CD4-positive, CD25-positive, alpha-beta regulatory T cell (primary cell): Measurements from ENCODE around the gene ZNF57. TPM values are rescaled to one million over a fixed set of nuclear protein-coding genes. Genes with fewer than 3 reads are reported as not detected.
A peak's percentile ranks its signal among the peaks of the same experiment; 100 is the strongest.
"Not testable (repeated sequence)": the region's sequence is repeated elsewhere in the genome, so short reads cannot be mapped to it uniquely, and the experiment has no call there.

ENCODE experiments used
- ATAC-seq, 2 donors: fragments of 150-1000 bp; cut with Tn5 transposase; one replicate each; pipeline ENCODE4 v1.10.0; 2021; ENCODE audit warnings: low read depth in 2 of 2, moderate number of reproducible peaks in 2 of 2, moderate library complexity in 1 of 2
- DNase-seq, 3 donors: peaks; one replicate each; pipeline versions ENCODE4 v3.0.0 to v3.0.0-alpha.2; 2012 to 2022; ENCODE audit warnings: mixed read lengths in 1 of 3
- H3K27ac ChIP-seq: one replicate; pipeline ENCODE4 v1.7.0; 2013; ENCODE audit warnings: mild to moderate bottlenecking, low read length; ENCODE audit not compliant: insufficient read depth, poor library complexity, severe bottlenecking
- H3K27me3 ChIP-seq: one replicate; pipeline ENCODE4 v1.7.0; 2013; ENCODE audit warnings: low read length; ENCODE audit not compliant: control insufficient read depth, insufficient read depth
- H3K36me3 ChIP-seq: one replicate; pipeline ENCODE4 v1.7.0; 2013; ENCODE audit warnings: mild to moderate bottlenecking, low read length, moderate library complexity; ENCODE audit not compliant: control insufficient read depth, insufficient read depth
- H3K4me1 ChIP-seq: 2 replicates; pipeline ENCODE4 v1.7.0; 2013; ENCODE audit warnings: mild to moderate bottlenecking, low read length; ENCODE audit not compliant: insufficient read depth, control insufficient read depth, poor library complexity, severe bottlenecking
- H3K4me3 ChIP-seq: one replicate; pipeline ENCODE4 v1.7.0; 2013; ENCODE audit warnings: low read depth, mild to moderate bottlenecking, low read length, moderate library complexity
- H3K9me3 ChIP-seq, 2 experiments: 1 replicate in 1 of 2; 2 replicates in 1 of 2; pipeline ENCODE4 v1.7.0; 2013; ENCODE audit warnings: low read length in 2 of 2, mild to moderate bottlenecking in 1 of 2, moderate library complexity in 1 of 2; ENCODE audit not compliant: control insufficient read depth in 2 of 2
- H3K27ac Mint-ChIP-seq, 3 donors: one replicate each; pipeline ENCODE4 v1.8.0; 2020 to 2022; ENCODE audit warnings: mild to moderate bottlenecking in 3 of 3, mixed read lengths in 3 of 3, moderate library complexity in 2 of 3
- H3K27me3 Mint-ChIP-seq: one replicate; pipeline ENCODE4 v1.8.0; 2022; ENCODE audit warnings: mild to moderate bottlenecking, mixed read lengths
- H3K36me3 Mint-ChIP-seq: one replicate; pipeline ENCODE4 v1.8.0; 2020; ENCODE audit warnings: mixed read lengths
- H3K4me1 Mint-ChIP-seq, 4 donors: one replicate each; pipeline ENCODE4 v1.8.0; 2020 to 2022; ENCODE audit warnings: mixed read lengths in 4 of 4, mild to moderate bottlenecking in 1 of 4
- H3K4me3 Mint-ChIP-seq, 4 donors: one replicate each; pipeline ENCODE4 v1.8.0; 2020 to 2022; ENCODE audit warnings: mild to moderate bottlenecking in 4 of 4, mixed read lengths in 4 of 4, moderate library complexity in 3 of 4
- H3K9me3 Mint-ChIP-seq, 7 donors: one replicate each; pipeline ENCODE4 v1.8.0; 2020 to 2022; ENCODE audit warnings: mixed read lengths in 7 of 7, mild to moderate bottlenecking in 3 of 7, moderate library complexity in 2 of 7
- polyA plus RNA-seq, 4 donors: library from polyadenylated mRNA; unstranded; fragments of 300-500 nt; fragmentation: Illumina TruSeq; gene quantifications; one replicate each; pipeline ENCODE4 v1.2.3, GENCODE V29; 2021
- total RNA-seq: library from RNA; stranded (reverse); gene quantifications from one replicate; pipeline ENCODE4 v1.2.3, GENCODE V29; 2022

The ZNF57 gene
- total and polyA plus RNA-seq, 5 donors from 2014 or later, result 3.0 to 7.6 (median 3.8) TPM

- H3K36me3 ChIP-seq, H3K27me3 ChIP-seq, H3K27ac ChIP-seq, H3K9me3 Mint-ChIP-seq, H3K27me3 Mint-ChIP-seq, H3K27ac Mint-ChIP-seq, DNase-seq, H3K4me3 ChIP-seq, H3K36me3 Mint-ChIP-seq, H3K9me3 ChIP-seq, ATAC-seq: not testable (repeated sequence)
- H3K4me1 ChIP-seq, result peaks cover 22% of the 10 kb centered on the region
- Mint-ChIP-seq H3K4me1 (peaks cover 10 to 42% (median 25%) of the 10 kb centered on the region in 4 donors), H3K4me3 (peak overlapping the region in 1 of 4 donors; percentile 7)
Measured at GRCh38 chr19:2903326-2903725, 2.6 kb downstream of the ZNF57 start.

GRCh38 chr19:2905918-2906519 lies 5.3 kb downstream of the ZNF57 start:
- Histone ChIP-seq H3K4me1 (peaks cover 13% of the 10 kb centered on the region), H3K27me3 (no peaks in the 10 kb centered on the region), H3K27ac (no peak overlapping the region), H3K9me3 (no peaks in the 10 kb centered on the region), H3K4me3 (no peak overlapping the region), H3K36me3 (no peaks in the 10 kb centered on the region)
- H3K4me1 Mint-ChIP-seq, result peaks cover 15 to 44% (median 25%) of the 10 kb centered on the region in 4 donors
- ATAC-seq (no peak), DNase-seq (no peak)
- H3K4me3 Mint-ChIP-seq, result no peak overlapping the region
- peaks cover 0 to 3% (median 0%) of the 10 kb centered on the region in 7 donors for H3K9me3 Mint-ChIP-seq
- H3K36me3 Mint-ChIP-seq, result peaks cover 7% of the 10 kb centered on the region
- no peaks in the 10 kb centered on the region for H3K27me3 Mint-ChIP-seq
- H3K27ac Mint-ChIP-seq, result peak overlapping the region in 1 of 3 donors; percentile 74

DNA sequence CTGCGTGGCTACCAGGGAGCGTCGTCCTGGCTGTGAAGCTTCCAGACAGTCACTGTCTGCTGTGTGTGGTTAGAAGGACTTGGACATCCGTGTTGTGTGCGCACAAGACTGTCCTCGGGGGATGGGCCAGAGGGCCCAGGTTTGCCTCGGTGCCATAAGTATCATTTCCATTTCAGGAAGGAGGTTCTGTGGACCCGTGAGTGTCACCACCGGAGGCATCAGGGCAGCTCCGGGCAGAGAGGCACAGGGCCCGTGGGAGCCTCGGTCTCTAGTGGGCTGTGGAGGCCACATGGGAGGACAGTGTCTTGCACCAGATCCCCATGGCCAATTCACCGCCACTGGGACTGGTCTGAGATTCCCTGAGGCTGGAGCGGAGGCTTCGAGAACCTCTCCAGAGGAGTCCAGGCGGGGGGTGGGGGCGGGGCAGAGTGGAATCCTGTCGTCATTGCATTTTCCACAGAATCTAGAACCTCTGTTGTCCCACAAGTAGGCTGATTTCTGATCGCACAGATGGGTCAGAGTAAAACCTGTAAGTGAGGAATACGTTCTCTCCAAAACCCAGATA lies 6.0 kb downstream of the ZNF57 start:
- Mint-ChIP-seq H3K4me1 (peaks cover 15 to 44% (median 22%) of the 10 kb centered on the region in 4 donors), H3K9me3 (peaks cover 0 to 3% (median 0%) of the 10 kb centered on the region in 7 donors), H3K27ac (no peak overlapping the region), H3K27me3 (no peaks in the 10 kb centered on the region), H3K4me3 (no peak overlapping the region), H3K36me3 (peaks cover 11% of the 10 kb centered on the region)
- H3K27ac ChIP-seq, result no peak overlapping the region
- H3K4me3 ChIP-seq, result no peak overlapping the region
- H3K9me3 ChIP-seq, result peaks cover 0 to 3% of the 10 kb centered on the region in 2 experiments
- peaks cover 6% of the 10 kb centered on the region for H3K4me1 ChIP-seq
- H3K36me3 ChIP-seq, result no peaks in the 10 kb centered on the region
- no peaks in the 10 kb centered on the region for H3K27me3 ChIP-seq
- ATAC-seq (no peak), DNase-seq (no peak)

DNA sequence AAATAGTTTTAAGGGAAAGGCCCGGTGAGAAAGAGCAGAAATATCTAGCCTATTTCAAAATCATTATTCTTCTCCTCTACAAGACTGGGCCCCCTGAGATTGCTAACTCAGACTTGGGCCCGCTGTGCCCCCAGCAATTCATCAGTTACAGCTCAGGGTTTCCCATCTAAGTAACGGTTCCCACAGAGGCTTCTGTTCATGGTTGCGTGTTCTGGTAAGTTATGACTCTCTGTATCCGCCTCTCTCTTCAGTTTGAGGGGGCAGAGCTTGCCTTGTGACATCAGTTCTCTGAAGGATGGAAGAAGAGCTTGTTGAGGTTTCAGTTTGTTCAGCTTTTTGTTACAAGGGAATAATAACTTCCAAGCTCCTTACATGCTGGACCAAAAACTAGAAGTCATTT lies 11.6 kb downstream of the ZNF57 start:
- H3K36me3 ChIP-seq, result peaks cover 27% of the 10 kb centered on the region
- Mint-ChIP-seq H3K4me3 (no peak overlapping the region), H3K36me3 (peaks cover 35% of the 10 kb centered on the region), H3K4me1 (peaks cover 6 to 24% (median 7%) of the 10 kb centered on the region in 4 donors), H3K27ac (no peak overlapping the region), H3K27me3 (no peaks in the 10 kb centered on the region), H3K9me3 (peaks cover 0 to 12% (median 6%) of the 10 kb centered on the region in 7 donors)
- H3K9me3 ChIP-seq, result peaks cover 21 to 25% of the 10 kb centered on the region in 2 experiments
- no peaks in the 10 kb centered on the region for H3K27me3 ChIP-seq
- H3K27ac ChIP-seq, result no peak overlapping the region
- H3K4me3 ChIP-seq, result no peak overlapping the region
- ATAC-seq (no peak), DNase-seq (no peak)
- H3K4me1 ChIP-seq, result no peaks in the 10 kb centered on the region

- Histone ChIP-seq H3K9me3 (peaks cover 34 to 39% of the 10 kb centered on the region in 2 experiments), H3K27ac (no peak overlapping the region), H3K27me3 (no peaks in the 10 kb centered on the region), H3K4me1 (no peaks in the 10 kb centered on the region), H3K36me3 (peaks cover 41% of the 10 kb centered on the region), H3K4me3 (no peak overlapping the region)
- peaks cover 37% of the 10 kb centered on the region for H3K36me3 Mint-ChIP-seq
- DNase-seq (no peak), ATAC-seq (no peak)
- H3K27ac Mint-ChIP-seq, result no peak overlapping the region
- H3K4me3 Mint-ChIP-seq, result no peak overlapping the region
- H3K27me3 Mint-ChIP-seq, result no peaks in the 10 kb centered on the region
- H3K9me3 Mint-ChIP-seq, result peaks cover 0 to 29% (median 8%) of the 10 kb centered on the region in 7 donors
- peaks cover 0 to 4% (median 0%) of the 10 kb centered on the region in 4 donors for H3K4me1 Mint-ChIP-seq
Measured at GRCh38 chr19:2917275-2918184, 16.8 kb downstream of the ZNF57 start.

DNA sequence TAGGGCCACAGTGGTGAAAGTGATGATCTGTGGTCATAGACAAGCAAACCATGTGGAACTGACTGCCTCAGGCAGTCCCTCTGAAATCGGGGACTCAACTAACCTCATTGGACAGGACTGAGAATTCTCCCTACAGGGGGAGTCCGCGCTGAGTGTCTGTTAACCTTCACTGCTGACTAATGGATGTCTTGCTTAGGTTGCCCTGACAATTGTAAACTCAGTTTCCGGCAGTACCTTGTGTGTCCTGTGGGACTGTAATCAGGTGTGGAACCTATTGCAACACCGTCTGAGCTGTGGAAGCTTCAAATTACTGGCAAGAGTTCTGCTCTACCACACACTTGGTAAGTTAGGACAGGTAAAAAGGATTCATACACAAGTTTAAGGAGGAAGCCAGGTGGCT lies 22.3 kb downstream of the ZNF57 start:
- H3K9me3 Mint-ChIP-seq, result peaks cover 0 to 11% (median 0%) of the 10 kb centered on the region in 7 donors

DNA sequence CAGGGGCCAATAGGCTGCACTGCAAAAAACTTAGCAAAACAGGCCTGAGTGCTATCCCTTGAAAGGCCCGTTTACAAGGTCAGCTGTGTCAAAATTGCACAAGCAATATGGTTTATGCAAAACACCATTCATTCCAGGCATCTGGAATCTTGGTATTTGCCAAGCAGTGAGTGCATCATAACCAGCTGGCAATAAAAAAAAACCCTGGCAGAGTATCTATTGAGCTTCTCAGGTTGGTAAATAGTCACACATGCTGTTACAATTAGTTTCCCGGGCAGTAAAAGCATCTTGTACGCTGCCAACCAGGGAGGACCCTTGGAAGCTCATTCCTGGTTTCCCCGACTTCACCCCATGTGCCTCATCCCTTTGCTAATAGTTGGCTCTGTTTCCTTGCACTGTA lies 22.8 kb downstream of the ZNF57 start:
- no peak for DNase-seq
- peaks cover 5% of the 10 kb centered on the region for H3K36me3 Mint-ChIP-seq
- Histone ChIP-seq H3K9me3 (peaks cover 4 to 5% of the 10 kb centered on the region in 2 experiments), H3K36me3 (peaks cover 6% of the 10 kb centered on the region), H3K4me1 (no peaks in the 10 kb centered on the region), H3K4me3 (no peak overlapping the region), H3K27ac (no peak overlapping the region), H3K27me3 (no peaks in the 10 kb centered on the region)
- no peaks in the 10 kb centered on the region for H3K27me3 Mint-ChIP-seq
- ATAC-seq, result no peak
- H3K4me1 Mint-ChIP-seq, result no peaks in the 10 kb centered on the region
- peaks cover 0 to 11% (median 0%) of the 10 kb centered on the region in 7 donors for H3K9me3 Mint-ChIP-seq
- peak overlapping the region in 1 of 3 donors; percentile 75 for H3K27ac Mint-ChIP-seq
- H3K4me3 Mint-ChIP-seq, result no peak overlapping the region

More for the DNA sequence above, 22.3 kb downstream of the ZNF57 start:
- H3K9me3 ChIP-seq, result peaks cover 6 to 11% of the 10 kb centered on the region in 2 experiments
- ATAC-seq (no peak), DNase-seq (no peak)
- H3K4me3 Mint-ChIP-seq, result no peak overlapping the region
- H3K27me3 ChIP-seq, result no peaks in the 10 kb centered on the region
- no peaks in the 10 kb centered on the region for H3K4me1 ChIP-seq
- H3K27ac ChIP-seq, result no peak overlapping the region
- H3K36me3 ChIP-seq, result peaks cover 7% of the 10 kb centered on the region
- H3K27me3 Mint-ChIP-seq, result no peaks in the 10 kb centered on the region
- no peak overlapping the region for H3K27ac Mint-ChIP-seq
- H3K4me1 Mint-ChIP-seq, result no peaks in the 10 kb centered on the region
- peaks cover 8% of the 10 kb centered on the region for H3K36me3 Mint-ChIP-seq
- no peak overlapping the region for H3K4me3 ChIP-seq
